Caco-2 (cell line): ENCODE results near the gene SETD3. TPM values are rescaled to one million over a fixed set of nuclear protein-coding genes. Genes with fewer than 3 reads are reported as not detected.
A peak's percentile ranks its signal among the peaks of the same experiment; 100 is the strongest.

Source experiments
- BruUV-seq: library from RNA; stranded (reverse); fragments of 400-500 nt; replicated peaks from 2 replicates; lab custom pipeline; 2021; lab: Mats Ljungman, UMichigan
- CTCF ChIA-PET: fragments of 300-600 bp; sonication (Branson Sonifier 250); formaldehyde crosslinking; loops from one replicate; lab custom pipeline; 2022; ENCODE audit warnings: antibody characterized with exemption; lab: Charles Lee
- POLR2A ChIA-PET: fragments of 300-600 bp; sonication (Branson Sonifier 250); formaldehyde crosslinking; loops from one replicate; lab custom pipeline; 2022; ENCODE audit warnings: antibody characterized with exemption; lab: Charles Lee
- DNase-seq, 2 experiments: peaks; one replicate each; pipeline versions ENCODE4 v3.0.0 to v3.0.0-alpha.2; 2020 to 2022
- H3K27me3 ChIP-seq: replicated peaks from 2 replicates; pipeline ENCODE4 v1.6.0; 2011; ENCODE audit warnings: low read length; ENCODE audit not compliant: control insufficient read depth, insufficient read depth
- H3K36me3 ChIP-seq: 2 replicates; pipeline ENCODE4 v1.5.1; 2011; ENCODE audit warnings: low read length; ENCODE audit not compliant: control insufficient read depth, insufficient read depth
- H3K4me1 ChIP-seq: fragments of 250-450 bp; sonication (Bioruptor Pico); 2 replicates; pipeline ENCODE4 v1.5.1; 2020; ENCODE audit warnings: mild to moderate bottlenecking
- H3K4me3 ChIP-seq: 2 replicates; pipeline ENCODE4 v1.5.1; 2011; ENCODE audit warnings: low read depth, mild to moderate bottlenecking, control low read depth, low read length
- H3K9me3 ChIP-seq: fragments of 250-450 bp; sonication (Bioruptor Pico); 2 replicates; pipeline ENCODE4 v1.5.1; 2020; ENCODE audit warnings: mild to moderate bottlenecking, moderate library complexity
- H3K27ac Mint-ChIP-seq: one replicate; pipeline ENCODE4 v1.8.0; 2022; ENCODE audit warnings: mixed read lengths; ENCODE audit not compliant: unreplicated experiment
- H3K27me3 Mint-ChIP-seq: one replicate; pipeline ENCODE4 v1.8.0; 2022; ENCODE audit warnings: mixed read lengths; ENCODE audit not compliant: insufficient read depth, unreplicated experiment
- H3K36me3 Mint-ChIP-seq: one replicate; pipeline ENCODE4 v1.8.0; 2022; ENCODE audit warnings: mild to moderate bottlenecking, mixed read lengths; ENCODE audit not compliant: insufficient read depth, unreplicated experiment
- H3K4me1 Mint-ChIP-seq: one replicate; pipeline ENCODE4 v1.8.0; 2022; ENCODE audit warnings: low read depth, mixed read lengths; ENCODE audit not compliant: unreplicated experiment
- H3K4me3 Mint-ChIP-seq: one replicate; pipeline ENCODE4 v1.8.0; 2022; ENCODE audit warnings: mild to moderate bottlenecking, moderate library complexity, mixed read lengths; ENCODE audit not compliant: unreplicated experiment
- H3K9me3 Mint-ChIP-seq: one replicate; pipeline ENCODE4 v1.8.0; 2022; ENCODE audit warnings: mixed read lengths; ENCODE audit not compliant: unreplicated experiment
- CTCF ChIP-seq, 2 experiments: fragments of 200-600 bp in 1 of 2; IDR thresholded peaks; 1 replicate in 1 of 2; 2 replicates in 1 of 2; pipeline versions ENCODE4 v1.5.1 to v1.8.0; 2011 to 2022; ENCODE audit warnings: antibody characterized with exemption in 1 of 2, control low read depth in 1 of 2, inconsistent platforms in 1 of 2, low read depth in 1 of 2, low read length in 1 of 2, mild to moderate bottlenecking in 1 of 2, moderate library complexity in 1 of 2; ENCODE audit not compliant: insufficient read depth in 1 of 2, severe bottlenecking in 1 of 2, unreplicated experiment in 1 of 2
- intact Hi-C: fragments of 100-400 bp; cut with micrococcal nuclease; formaldehyde crosslinking; loops from one replicate; pipeline ENCODE4 v1.10.0; 2022; ENCODE audit not compliant: unreplicated experiment
- total RNA-seq: library from RNA; stranded (reverse); gene quantifications from 2 replicates; pipeline ENCODE4 v1.2.3, GENCODE V29; 2022

Gene SETD3
- total RNA-seq, 1 experiment from 2014 or later, result 74.3 TPM

- Mint-ChIP-seq H3K4me3 (no peak overlapping the region), H3K36me3 (peaks cover 86% of the 10 kb centered on the region), H3K4me1 (no peaks in the 10 kb centered on the region), H3K27me3 (no peaks in the 10 kb centered on the region), H3K9me3 (no peaks in the 10 kb centered on the region), H3K27ac (peak overlapping the region; percentile 59)
- peaks cover 9% of the 10 kb centered on the region for H3K36me3 ChIP-seq
- no peaks in the 10 kb centered on the region for H3K27me3 ChIP-seq
- intact Hi-C loops, result no loop called here
- ChIA-PET CTCF (no interaction called here), POLR2A (no interaction called here)
- H3K4me3 ChIP-seq, result no peak overlapping the region
- BruUV-seq, result no TSS peak
- no peaks in the 10 kb centered on the region for H3K4me1 ChIP-seq
- DNase-seq, result no peak
- no peak for TF ChIP-seq CTCF (IDR thresholded peaks at IDR 0.05; ENCODE audit: insufficient read depth in 1 of 2, low read depth in 1 of 2, low read length in 1 of 2, severe bottlenecking in 1 of 2, unreplicated experiment in 1 of 2)
- H3K9me3 ChIP-seq, result no peaks in the 10 kb centered on the region
Observed at GRCh38 chr14:99508896-99509629, 28.4 kb upstream of the SETD3 start.

GRCh38 chr14:99507860-99508640, 27.4 kb upstream of the SETD3 start:
- BruUV-seq, result no TSS peak
- DNase-seq, result no peak
- CTCF ChIA-PET, result no interaction called here
- H3K4me3 Mint-ChIP-seq, result no peak overlapping the region
- no peaks in the 10 kb centered on the region for H3K27me3 ChIP-seq
- H3K4me1 ChIP-seq, result no peaks in the 10 kb centered on the region
- intact Hi-C loops, result no loop called here
- H3K36me3 ChIP-seq, result peaks cover 9% of the 10 kb centered on the region
- H3K9me3 Mint-ChIP-seq, result no peaks in the 10 kb centered on the region
- H3K36me3 Mint-ChIP-seq, result peaks cover 86% of the 10 kb centered on the region
- no peaks in the 10 kb centered on the region for H3K9me3 ChIP-seq
- H3K4me3 ChIP-seq, result no peak overlapping the region
- H3K4me1 Mint-ChIP-seq, result no peaks in the 10 kb centered on the region
- no peaks in the 10 kb centered on the region for H3K27me3 Mint-ChIP-seq
- no peak for TF ChIP-seq CTCF (IDR thresholded peaks at IDR 0.05; ENCODE audit: insufficient read depth in 1 of 2, low read depth in 1 of 2, low read length in 1 of 2, severe bottlenecking in 1 of 2, unreplicated experiment in 1 of 2)
- POLR2A ChIA-PET, result no interaction called here
- H3K27ac Mint-ChIP-seq, result peak overlapping the region; percentile 75

GRCh38 chr14:99506276-99506675, 25.6 kb upstream of the SETD3 start:
- peaks cover 12% of the 10 kb centered on the region for H3K36me3 ChIP-seq
- CTCF ChIA-PET, result no interaction called here
- no TSS peak for BruUV-seq
- intact Hi-C loops, result no loop called here
- DNase-seq, result no peak
- Mint-ChIP-seq H3K4me3 (no peak overlapping the region), H3K9me3 (no peaks in the 10 kb centered on the region), H3K27me3 (no peaks in the 10 kb centered on the region), H3K27ac (no peak overlapping the region), H3K36me3 (peaks cover 81% of the 10 kb centered on the region), H3K4me1 (no peaks in the 10 kb centered on the region)
- H3K9me3 ChIP-seq, result no peaks in the 10 kb centered on the region
- TF ChIP-seq CTCF (IDR thresholded peaks at IDR 0.05; ENCODE audit: insufficient read depth in 1 of 2, low read depth in 1 of 2, low read length in 1 of 2, severe bottlenecking in 1 of 2, unreplicated experiment in 1 of 2), result no peak
- POLR2A ChIA-PET, result no interaction called here
- no peaks in the 10 kb centered on the region for H3K4me1 ChIP-seq
- no peak overlapping the region for H3K4me3 ChIP-seq
- H3K27me3 ChIP-seq, result no peaks in the 10 kb centered on the region
